Loucy (cell line): Measurements from ENCODE around the gene KRTDAP.

Source experiments
- CTCF ChIP-seq: fragments of 200-600 bp; sonication (generic); conservative IDR thresholded peaks from 2 replicates; pipeline ENCODE4 v1.5.1; 2014; ENCODE audit warnings: mild to moderate bottlenecking, antibody characterized with exemption, low read length
- EZH2phosphoT487 ChIP-seq: fragments of 200-600 bp; IDR thresholded peaks from 2 replicates; pipeline ENCODE4 v1.6.1; 2018; ENCODE audit warnings: antibody characterized with exemption, mild to moderate bottlenecking, moderate library complexity, borderline replicate concordance

GRCh38 chr19:35528218-35529038, 38.2 kb upstream of the KRTDAP start, which contains the start of gene SBSN:
- TF ChIP-seq CTCF = no peak
- TF ChIP-seq EZH2phosphoT487 = no peak
